ENCODE results near the gene VTI1B. TPM values are rescaled to one million over a fixed set of nuclear protein-coding genes. Genes with fewer than 3 reads are reported as not detected.
"Not testable (repeated sequence)": the region's sequence is repeated elsewhere in the genome, so short reads cannot be mapped to it uniquely, and the experiment has no call there.

VTI1B gene
- total RNA-seq, 1 experiment from 2014 or later = 105 TPM

DNA sequence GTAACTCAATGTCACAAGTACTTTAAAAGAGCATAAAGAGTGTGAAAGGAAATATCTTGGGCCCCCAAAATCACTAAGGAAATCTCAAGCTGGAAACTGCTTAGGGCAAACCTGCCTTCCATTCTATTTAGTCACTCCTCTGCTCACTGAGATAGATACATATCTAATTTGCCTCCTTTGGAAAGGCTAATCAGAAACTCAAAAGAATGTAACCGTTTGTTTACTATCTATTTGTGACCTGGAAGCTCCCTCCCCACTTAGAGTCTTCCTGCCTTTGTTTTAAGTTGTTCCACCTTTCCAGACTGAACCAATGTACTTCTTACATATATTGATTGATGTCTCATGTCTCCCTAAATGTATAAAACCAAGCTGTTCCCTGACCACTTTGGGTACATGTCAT is 35.4 kb upstream of the VTI1B start:
- not testable (repeated sequence) for H2AFZ ChIP-seq (ENCODE audit: low read length); H3K27ac ChIP-seq (ENCODE audit: low read length); DNase-seq; H3K27me3 ChIP-seq (ENCODE audit: low read length); H3K79me2 ChIP-seq (ENCODE audit: low read length); H3K9me3 ChIP-seq (ENCODE audit: low read length); H4K20me1 ChIP-seq (ENCODE audit: insufficient read depth, low read depth, low read length); H3K4me3 ChIP-seq (ENCODE audit: low read length); H3K9ac ChIP-seq (ENCODE audit: low read length); H3K36me3 ChIP-seq (ENCODE audit: insufficient read depth, low read length); H3K4me2 ChIP-seq (ENCODE audit: low read depth, low read length, poor library complexity, severe bottlenecking); H3K4me1 ChIP-seq (ENCODE audit: low read length); H3K9me2 ChIP-seq (replicated peaks; ENCODE audit: insufficient read depth, low read length)

DNA sequence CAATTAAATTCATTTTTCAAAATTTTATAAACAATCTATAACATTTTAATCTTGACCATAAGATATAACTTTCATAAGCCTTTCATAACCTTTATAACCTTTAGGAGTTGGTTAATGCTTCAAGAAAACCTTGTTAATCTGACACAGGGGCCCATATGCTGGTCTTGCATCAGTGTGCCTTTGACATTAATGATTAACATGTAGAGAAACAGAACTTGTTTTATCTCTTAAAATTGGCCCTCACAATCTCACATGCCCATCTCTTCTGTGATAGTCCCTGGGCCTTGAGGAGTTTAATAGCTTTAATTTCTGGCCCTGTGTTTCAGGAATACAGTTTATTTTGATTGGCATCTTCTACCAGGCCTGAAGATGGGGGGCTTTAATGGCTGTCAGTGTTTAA is 34.9 kb upstream of the VTI1B start:
- H3K4me1 ChIP-seq (ENCODE audit: low read length); H3K9me2 ChIP-seq (replicated peaks; ENCODE audit: insufficient read depth, low read length); DNase-seq; H3K79me2 ChIP-seq (ENCODE audit: low read length); H3K4me2 ChIP-seq (ENCODE audit: low read depth, low read length, poor library complexity, severe bottlenecking); H3K27me3 ChIP-seq (ENCODE audit: low read length); H3K27ac ChIP-seq (ENCODE audit: low read length); H3K4me3 ChIP-seq (ENCODE audit: low read length); H3K9me3 ChIP-seq (ENCODE audit: low read length); H2AFZ ChIP-seq (ENCODE audit: low read length); H3K36me3 ChIP-seq (ENCODE audit: insufficient read depth, low read length); H3K9ac ChIP-seq (ENCODE audit: low read length); H4K20me1 ChIP-seq (ENCODE audit: insufficient read depth, low read depth, low read length): not testable (repeated sequence)

DNA sequence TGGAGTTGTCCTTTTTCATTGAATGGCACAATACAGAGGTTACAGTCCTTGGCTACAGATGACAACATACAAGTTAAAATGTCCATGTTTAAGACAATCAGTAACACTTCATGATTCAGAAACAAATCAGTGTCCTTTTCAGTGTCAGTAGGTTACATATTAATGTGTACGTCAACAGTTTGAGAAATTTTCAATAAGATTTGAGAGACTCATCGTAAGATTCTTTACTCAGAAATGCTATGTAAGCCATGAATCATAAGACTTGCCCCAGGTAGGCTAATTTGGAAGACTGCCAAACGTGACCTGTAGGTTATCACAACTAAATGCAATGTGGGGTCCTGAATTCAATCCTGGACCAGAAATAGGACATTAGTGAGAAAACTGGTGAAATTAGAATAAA is 30.8 kb upstream of the VTI1B start:
- no peaks in the 10 kb centered on the region for H3K79me2 ChIP-seq (ENCODE audit: low read length)
- peaks cover 3% of the 10 kb centered on the region; the same call in 1 of the 2 replicates for H3K4me1 ChIP-seq (ENCODE audit: low read length)
- no peak overlapping the region for H3K4me2 ChIP-seq (ENCODE audit: low read depth, low read length, poor library complexity, severe bottlenecking)
- no peak for DNase-seq
- H3K27me3 ChIP-seq (ENCODE audit: low read length) = no peaks in the 10 kb centered on the region
- H2AFZ ChIP-seq (ENCODE audit: low read length) = no peak overlapping the region
- no peaks in the 10 kb centered on the region for H3K36me3 ChIP-seq (ENCODE audit: insufficient read depth, low read length)
- H3K27ac ChIP-seq (ENCODE audit: low read length) = no peak overlapping the region
- H3K9me3 ChIP-seq (ENCODE audit: low read length) = peaks cover 10% of the 10 kb centered on the region
- H4K20me1 ChIP-seq (ENCODE audit: insufficient read depth, low read depth, low read length) = no peaks in the 10 kb centered on the region
- H3K4me3 ChIP-seq (ENCODE audit: low read length) = no peak overlapping the region
- no peaks in the 10 kb centered on the region for H3K9me2 ChIP-seq (replicated peaks; ENCODE audit: insufficient read depth, low read length)
- no peak overlapping the region for H3K9ac ChIP-seq (ENCODE audit: low read length)

DNA sequence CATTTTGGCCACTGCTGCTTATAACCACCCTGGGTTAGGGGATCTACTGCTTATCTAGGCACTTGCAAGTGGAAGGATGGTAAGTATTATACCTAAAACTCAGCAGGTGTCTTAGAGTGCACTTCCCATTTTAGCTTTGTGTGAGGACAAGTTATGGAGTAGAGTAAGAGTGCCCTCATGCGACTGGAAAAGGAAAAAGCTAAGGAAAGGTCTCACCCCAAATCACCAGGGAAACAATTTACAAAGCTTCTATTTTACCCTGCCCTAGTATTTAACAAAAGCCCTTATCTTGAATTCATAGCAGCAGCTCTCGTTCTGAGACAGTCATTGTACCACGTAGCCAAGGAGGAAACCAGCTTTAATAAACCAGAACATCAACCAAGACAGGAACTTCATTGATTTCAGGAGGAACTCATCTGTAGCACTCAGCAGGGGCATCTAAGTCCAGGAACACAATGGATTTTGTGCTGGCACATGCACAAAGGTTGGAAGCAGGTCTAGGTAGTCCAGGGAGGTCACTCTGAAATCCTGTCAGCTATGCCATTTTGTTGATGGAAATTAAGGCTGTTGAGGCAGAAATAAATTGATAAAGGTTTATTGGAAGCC is 30.2 kb upstream of the VTI1B start:
- no peak overlapping the region for H3K4me2 ChIP-seq (ENCODE audit: low read depth, low read length, poor library complexity, severe bottlenecking)
- peak; percentile 93 for DNase-seq
- H3K9ac ChIP-seq (ENCODE audit: low read length) = no peak overlapping the region
- no peak overlapping the region for H3K27ac ChIP-seq (ENCODE audit: low read length)
- H3K79me2 ChIP-seq (ENCODE audit: low read length) = no peaks in the 10 kb centered on the region
- H3K4me1 ChIP-seq (ENCODE audit: low read length) = peaks cover 3% of the 10 kb centered on the region; the same call in 1 of the 2 replicates
- H3K27me3 ChIP-seq (ENCODE audit: low read length) = no peaks in the 10 kb centered on the region
- peaks cover 5% of the 10 kb centered on the region for H3K9me3 ChIP-seq (ENCODE audit: low read length)
- no peak overlapping the region for H3K4me3 ChIP-seq (ENCODE audit: low read length)
- no peaks in the 10 kb centered on the region for H3K9me2 ChIP-seq (replicated peaks; ENCODE audit: insufficient read depth, low read length)
- no peaks in the 10 kb centered on the region for H3K36me3 ChIP-seq (ENCODE audit: insufficient read depth, low read length)
- no peaks in the 10 kb centered on the region for H4K20me1 ChIP-seq (ENCODE audit: insufficient read depth, low read depth, low read length)
- H2AFZ ChIP-seq (ENCODE audit: low read length) = no peak overlapping the region

DNA sequence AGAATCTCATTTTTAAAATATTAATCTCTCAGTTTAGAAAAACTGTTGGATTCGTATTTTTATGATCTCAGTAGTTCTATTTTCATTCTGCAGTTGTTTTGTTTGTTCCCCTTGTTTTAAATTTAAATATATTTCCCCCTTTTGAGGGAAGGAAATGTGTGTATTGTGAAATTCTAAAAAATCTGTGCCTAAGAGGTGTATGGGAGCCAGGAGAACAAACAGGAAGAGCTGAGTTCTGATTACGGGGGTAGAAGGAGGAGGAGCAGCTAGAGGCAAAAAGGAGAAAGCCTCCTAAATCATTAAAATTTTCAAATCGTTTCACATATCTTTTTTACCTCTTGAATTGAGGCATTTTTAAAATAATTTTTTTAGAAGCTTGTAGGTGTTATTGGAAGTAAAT is 29.6 kb upstream of the VTI1B start:
- Histone ChIP-seq H2AFZ (ENCODE audit: low read length) (peak overlapping the region; percentile 30; the same call in 1 of the 2 replicates), H3K9me2 (replicated peaks; ENCODE audit: insufficient read depth, low read length) (no peaks in the 10 kb centered on the region), H3K4me1 (ENCODE audit: low read length) (peaks cover 3% of the 10 kb centered on the region; the same call in 1 of the 2 replicates), H3K9me3 (ENCODE audit: low read length) (0 out of 2 replicates have a peak, but pooled peaks cover 2% of the 10 kb centered on the region), H3K4me2 (ENCODE audit: low read depth, low read length, poor library complexity, severe bottlenecking) (no peak overlapping the region), H3K79me2 (ENCODE audit: low read length) (no peaks in the 10 kb centered on the region), H3K27me3 (ENCODE audit: low read length) (no peaks in the 10 kb centered on the region), H4K20me1 (ENCODE audit: insufficient read depth, low read depth, low read length) (no peaks in the 10 kb centered on the region), H3K4me3 (ENCODE audit: low read length) (no peak overlapping the region), H3K27ac (ENCODE audit: low read length) (no peak overlapping the region), H3K36me3 (ENCODE audit: insufficient read depth, low read length) (no peaks in the 10 kb centered on the region), H3K9ac (ENCODE audit: low read length) (no peak overlapping the region)
- DNase-seq = no peak

DNA sequence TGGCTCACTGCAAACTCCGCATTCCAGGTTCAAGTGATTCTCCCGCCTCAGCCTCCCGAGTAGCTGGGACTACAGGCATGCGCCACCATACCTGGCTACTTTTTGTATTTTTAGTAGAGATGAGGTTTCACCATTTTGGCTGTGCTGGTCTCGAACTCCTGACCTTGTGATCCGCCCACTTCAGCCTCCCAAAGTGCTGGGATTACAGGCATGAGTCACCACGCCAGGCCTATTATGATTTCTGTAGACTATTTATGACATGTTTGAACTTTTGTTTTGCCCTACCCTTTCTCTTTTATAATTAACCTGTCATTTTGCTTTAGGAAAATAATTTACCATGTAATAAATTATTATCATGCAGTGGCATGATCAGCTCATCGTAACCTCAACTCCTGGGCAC is 27.1 kb upstream of the VTI1B start, which contains the start of gene RDH12:
Gene RDH12, plus strand, starts transcription at position 395 of the 400 bp plus-strand sequence. CDS start 20,757 bp downstream, outside the sequence.
- not testable (repeated sequence) for H3K4me3 ChIP-seq (ENCODE audit: low read length); H3K9me3 ChIP-seq (ENCODE audit: low read length); H3K9me2 ChIP-seq (replicated peaks; ENCODE audit: insufficient read depth, low read length); DNase-seq; H3K9ac ChIP-seq (ENCODE audit: low read length); H2AFZ ChIP-seq (ENCODE audit: low read length); H3K4me2 ChIP-seq (ENCODE audit: low read depth, low read length, poor library complexity, severe bottlenecking); H3K36me3 ChIP-seq (ENCODE audit: insufficient read depth, low read length); H3K4me1 ChIP-seq (ENCODE audit: low read length); H3K79me2 ChIP-seq (ENCODE audit: low read length); H3K27me3 ChIP-seq (ENCODE audit: low read length); H4K20me1 ChIP-seq (ENCODE audit: insufficient read depth, low read depth, low read length); H3K27ac ChIP-seq (ENCODE audit: low read length)

DNA sequence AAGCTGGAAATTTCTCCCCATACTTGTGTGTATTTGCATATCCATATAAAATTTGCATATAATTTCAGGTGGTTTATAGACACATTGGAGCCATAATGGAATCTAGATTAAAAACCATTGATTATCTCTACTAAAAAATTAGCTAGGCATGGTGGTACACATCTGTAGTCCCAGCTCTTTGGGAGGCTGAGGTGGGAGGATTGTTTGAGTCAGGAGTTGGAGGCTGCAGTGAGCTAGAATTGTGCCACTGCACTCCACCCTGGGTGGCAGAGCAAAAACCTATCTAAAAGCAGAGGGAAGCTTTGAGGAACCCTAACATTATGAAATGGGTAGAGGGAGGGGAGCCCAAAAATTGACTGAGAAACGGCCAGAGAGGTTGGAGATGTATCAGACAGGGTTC is 23.7 kb upstream of the VTI1B start:
- H3K36me3 ChIP-seq (ENCODE audit: insufficient read depth, low read length) = peaks cover 3% of the 10 kb centered on the region; the same call in 1 of the 2 replicates
- no peaks in the 10 kb centered on the region for H3K9me3 ChIP-seq (ENCODE audit: low read length)
- no peak overlapping the region for H3K4me2 ChIP-seq (ENCODE audit: low read depth, low read length, poor library complexity, severe bottlenecking)

DNA sequence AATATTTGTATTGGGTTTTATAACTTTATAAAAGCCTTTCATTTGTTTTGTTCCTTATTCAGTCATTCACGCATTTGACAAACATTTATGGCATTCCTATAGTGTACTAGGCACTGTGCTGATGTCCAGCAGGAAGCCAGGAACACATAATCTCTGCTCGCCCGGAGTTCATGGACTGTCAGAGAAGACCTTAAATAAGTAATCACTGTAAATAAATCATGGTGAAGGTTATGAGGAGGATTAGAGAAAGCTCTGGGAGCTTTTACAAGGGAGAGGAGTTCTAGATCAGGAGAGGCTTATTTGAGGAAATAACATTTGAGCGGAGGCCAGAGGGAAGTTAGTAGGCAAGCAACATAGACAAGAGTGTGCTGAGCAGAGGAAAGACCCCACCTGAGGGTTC is 22.6 kb upstream of the VTI1B start:
- H3K4me2 ChIP-seq (ENCODE audit: low read depth, low read length, poor library complexity, severe bottlenecking) = no peak overlapping the region
- 0 out of 2 replicates have a peak overlapping the region, but pooled peaks have one; percentile 1 for H2AFZ ChIP-seq (ENCODE audit: low read length)
- H3K9me2 ChIP-seq (replicated peaks; ENCODE audit: insufficient read depth, low read length) = no peaks in the 10 kb centered on the region
- peaks cover 15% of the 10 kb centered on the region for H3K36me3 ChIP-seq (ENCODE audit: insufficient read depth, low read length)
- H3K9ac ChIP-seq (ENCODE audit: low read length) = no peak overlapping the region
- H3K4me1 ChIP-seq (ENCODE audit: low read length) = peaks cover 13% of the 10 kb centered on the region
- peaks cover 34% of the 10 kb centered on the region for H3K79me2 ChIP-seq (ENCODE audit: low read length)
- H3K27ac ChIP-seq (ENCODE audit: low read length) = no peak overlapping the region
- no peaks in the 10 kb centered on the region for H3K27me3 ChIP-seq (ENCODE audit: low read length)
- H3K9me3 ChIP-seq (ENCODE audit: low read length) = no peaks in the 10 kb centered on the region
- no peak overlapping the region for H3K4me3 ChIP-seq (ENCODE audit: low read length)
- H4K20me1 ChIP-seq (ENCODE audit: insufficient read depth, low read depth, low read length) = 0 out of 2 replicates have a peak, but pooled peaks cover 8% of the 10 kb centered on the region
- DNase-seq = no peak

More for the DNA sequence above, 23.7 kb upstream of the VTI1B start:
- H3K27me3 ChIP-seq (ENCODE audit: low read length) = no peaks in the 10 kb centered on the region
- no peak overlapping the region for H3K4me3 ChIP-seq (ENCODE audit: low read length)
- H3K79me2 ChIP-seq (ENCODE audit: low read length) = peaks cover 23% of the 10 kb centered on the region
- DNase-seq = no peak
- H3K9ac ChIP-seq (ENCODE audit: low read length) = no peak overlapping the region
- H3K4me1 ChIP-seq (ENCODE audit: low read length) = peaks cover 13% of the 10 kb centered on the region
- H2AFZ ChIP-seq (ENCODE audit: low read length) = no peak overlapping the region
- H3K27ac ChIP-seq (ENCODE audit: low read length) = no peak overlapping the region
- H3K9me2 ChIP-seq (replicated peaks; ENCODE audit: insufficient read depth, low read length) = no peaks in the 10 kb centered on the region
- H4K20me1 ChIP-seq (ENCODE audit: insufficient read depth, low read depth, low read length) = 0 out of 2 replicates have a peak, but pooled peaks cover 4% of the 10 kb centered on the region
